Myometrial cell (primary cell): ENCODE results near the gene ASB14. TPM values are rescaled to one million over a fixed set of nuclear protein-coding genes. Genes with fewer than 3 reads are reported as not detected.

Experiments
- total RNA-seq: library from RNA; depleted of rRNA; stranded (reverse); fragments of >200 nt; gene quantifications from 2 replicates; pipeline ENCODE4 v1.2.3, GENCODE V29; 2015

Gene ASB14
- not detected in 2 replicates for total RNA-seq

GRCh38 chr3:57292159-57292896 is at the start of gene ASB14:
ASB14 (minus strand) TSS chr3:57292685; CDS start chr3:57292033, 652 bp downstream.

DNA sequence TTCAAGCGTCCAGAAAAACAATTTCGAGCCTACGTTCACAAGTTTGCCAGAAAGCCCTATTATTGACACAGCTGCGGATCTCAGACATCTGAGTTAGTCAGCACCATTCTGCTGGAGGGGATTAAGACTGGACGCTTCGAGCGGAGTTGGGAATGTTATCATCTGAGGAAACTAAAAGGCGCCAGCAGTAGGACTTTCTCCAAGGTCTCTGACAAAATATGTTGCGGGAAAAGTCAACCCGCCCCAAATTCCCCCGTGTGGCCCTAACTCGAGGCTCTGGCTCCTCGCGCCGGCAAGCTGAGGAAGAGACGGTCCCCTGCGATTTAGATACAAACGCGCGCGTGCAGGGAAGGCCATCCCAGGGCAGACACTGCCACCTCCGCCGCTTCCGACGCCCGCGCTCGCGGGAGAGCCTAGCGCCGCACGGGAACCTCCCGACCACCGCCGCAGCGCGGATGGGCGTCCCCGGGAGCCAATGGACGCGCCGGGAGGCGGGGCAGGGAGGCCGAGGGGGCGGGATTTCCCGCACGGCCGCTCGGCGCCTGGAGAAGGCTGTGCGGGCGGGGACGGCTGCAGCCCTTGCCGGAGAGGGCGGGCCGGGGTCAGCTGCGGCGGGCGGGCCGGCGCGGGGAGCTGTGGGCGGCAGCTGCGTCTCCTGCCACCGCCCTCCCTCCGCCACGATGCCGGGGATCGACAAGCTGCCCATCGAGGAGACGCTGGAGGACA is 65.1 kb downstream of the ASB14 start, which contains the start of gene APPL1:
TSS of gene APPL1 (plus strand) at position 526 of the 726 bp plus-strand sequence. CDS start at position 681, 155 bp downstream.

Other genes with a start within 250 kb of the ASB14 start
- not detected in 2 replicates for gene SPATA12, start 232.0 kb downstream of the ASB14 start, total RNA-seq
- gene IL17RD, start 127.3 kb downstream of the ASB14 start, total RNA-seq, result 3.5 and 4.6 TPM in 2 replicates
- not detected in 2 replicates for gene HESX1, start 92.7 kb downstream of the ASB14 start, total RNA-seq
- 19.9 and 30.1 TPM in 2 replicates for gene APPL1, start 65.0 kb downstream of the ASB14 start, total RNA-seq